Adrenal gland (tissue), 12 donors: ENCODE data around the gene KLHL3. TPM values are rescaled to one million over a fixed set of nuclear protein-coding genes. Genes with fewer than 3 reads are reported as not detected.

Source experiments
- DNase-seq, 7 donors: peaks; one replicate each; pipeline ENCODE4 v3.0.0-alpha.2; 2019 to 2020
- H3K27ac ChIP-seq, 5 donors: fragments of 200-600 bp; sonication (generic) in 4 of 5; 1 replicate in 3 of 5; 2 replicates in 2 of 5; pipeline versions ENCODE4 v1.5.1 to v1.8.0; 2016 to 2020; ENCODE audit warnings: mild to moderate bottlenecking in 1 of 5
- H3K27me3 ChIP-seq: fragments of 200-600 bp; 2 replicates; pipeline ENCODE4 v1.8.0; 2021
- H3K36me3 ChIP-seq, 2 donors: fragments of 200-600 bp; replicated peaks in 1 of 2; 1 replicate in 1 of 2; 2 replicates in 1 of 2; pipeline versions ENCODE4 v1.5.1 to v1.8.0; 2018 to 2022
- H3K4me1 ChIP-seq, 2 donors: fragments of 200-600 bp; replicated peaks in 1 of 2; 1 replicate in 1 of 2; 2 replicates in 1 of 2; pipeline versions ENCODE4 v1.5.1 to v1.8.0; 2018 to 2021
- H3K4me3 ChIP-seq, 4 donors: fragments of 200-600 bp; sonication (generic) in 3 of 4; one replicate each; pipeline ENCODE4 v1.5.1; 2016 to 2018
- H3K9me3 ChIP-seq, 3 donors: fragments of 200-600 bp; sonication (generic) in 1 of 3; replicated peaks in 1 of 3; 1 replicate in 2 of 3; 2 replicates in 1 of 3; pipeline versions ENCODE4 v1.5.1 to v1.8.0; 2016 to 2021
- CTCF ChIP-seq, 6 experiments: fragments of 450-650 bp in 4 of 6; fragments of 200-600 bp in 2 of 6; sonication (generic) in 1 of 6; IDR thresholded peaks; 1 replicate in 5 of 6; 2 replicates in 1 of 6; pipeline versions ENCODE4 v1.5.1 to v1.8.0; 2016 to 2021; ENCODE audit warnings: antibody characterized with exemption in 6 of 6, mild to moderate bottlenecking in 2 of 6, moderate library complexity in 1 of 6
- POLR2A ChIP-seq, 2 donors: fragments of 450-650 bp; IDR thresholded peaks; one replicate each; pipeline ENCODE4 v1.6.1; 2017; ENCODE audit warnings: antibody characterized with exemption in 2 of 2, mild to moderate bottlenecking in 2 of 2, moderate library complexity in 1 of 2
- WGBS, 4 donors: extraction: QIAGEN DNeasy Blood & Tissue Kit in 2 of 4; methylation state at CpG; one replicate each; pipeline versions ENCODE4 v1.1.5 to v1.1.7; 2013 to 2017; 5-methylcytosine and 5-hydroxymethylcytosine counted together
- intact Hi-C, 2 donors: fragments of 100-400 bp; cut with DNase I; formaldehyde crosslinking; loops; one replicate each; pipeline versions ENCODE4 v1.14.1 to v1.15.0; 2022 to 2023
- polyA plus RNA-seq, 3 donors: library from polyadenylated mRNA; stranded (reverse); fragments of 200-250 nt in 2 of 3; fragments of 350-450 nt in 1 of 3; fragmentation: Illumina TruSeq in 1 of 3; extraction: RNeasy Lipid Tissue Mini Kit (QIAGEN cat#74804) in 1 of 3; gene quantifications; one replicate each; pipeline ENCODE4 v1.2.3, GENCODE V29; 2013 to 2014
- total RNA-seq, 9 donors: library from RNA; depleted of rRNA in 4 of 9; stranded (reverse); fragments of >200 nt in 4 of 9; fragments of 120-200 nt in 1 of 9; fragmentation: NEBNext Ultra II Directional in 1 of 9; extraction: Animal tissue kit (Norgen Biotek cat#: 25700) in 1 of 9; gene quantifications; one replicate each; pipeline versions ENCODE4 v1.1.0 to v1.2.4, GENCODE V29; 2013 to 2023
- donor health status: healthy with polysubstance abuse.
- donor health status: Bipolar disorder and iron deficiency.
- donor health status: DM: yes; HTN: yes; CAD: no.
- donor health status: DM: no; HTN: no; CAD: no.
- donor health status: DM: no; HTN: no; CAD: no.
- donor health status: DM: yes; HTN: yes; CAD: no.

KLHL3 gene
- total and polyA plus RNA-seq, 12 donors = 3.1 to 28.6 (median 13.4) TPM

- H3K27me3 ChIP-seq = no peaks in the 10 kb centered on the region
- no peaks in the 10 kb centered on the region for H3K36me3 ChIP-seq
- WGBS, 4 donors = 67 to 86% (median 79%) methylated on average over 8 to 10 of the region's 10 CpGs
- no peak for TF ChIP-seq POLR2A (IDR thresholded peaks at IDR 0.05)
- TF ChIP-seq CTCF (IDR thresholded peaks at IDR 0.05) = no peak
- DNase-seq = no peak
- H3K9me3 ChIP-seq = no peaks in the 10 kb centered on the region
- peaks cover 17 to 22% of the 10 kb centered on the region in 2 donors for H3K4me1 ChIP-seq
- H3K4me3 ChIP-seq = no peak overlapping the region
- intact Hi-C loops = no loop called here
- H3K27ac ChIP-seq = peak overlapping the region in 2 of 5 donors; percentile 7 to 69
Observed at GRCh38 chr5:137630216-137630971, 105.5 kb downstream of the KLHL3 start.

DNA sequence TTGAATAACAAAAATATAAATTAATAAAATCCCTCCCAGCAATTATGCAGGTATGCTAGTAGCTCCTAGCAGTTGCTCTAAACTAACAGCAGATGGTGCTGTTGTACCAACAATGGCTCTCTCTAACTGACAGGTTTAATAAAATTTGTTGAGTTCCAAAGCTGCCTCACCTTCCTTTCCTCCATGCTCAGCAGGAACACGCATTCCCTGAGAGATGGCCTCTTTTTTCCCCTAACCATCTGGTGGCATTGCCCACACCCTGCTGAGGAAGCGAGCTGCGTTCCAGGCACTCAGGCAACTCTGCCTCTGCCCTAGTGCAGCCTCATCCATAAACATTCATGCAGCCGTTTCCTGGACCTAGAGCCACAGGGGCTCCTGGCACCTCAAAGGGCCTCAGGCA, 106.2 kb downstream of the KLHL3 start:
- peak in 4 of 7 donors; percentile 30 to 46 (median 35) for DNase-seq
- H3K4me1 ChIP-seq = peaks cover 17 to 19% of the 10 kb centered on the region in 2 donors
- TF ChIP-seq POLR2A (IDR thresholded peaks at IDR 0.05) = no peak
- peak; percentile 93 to 98 (median 95) for TF ChIP-seq CTCF (IDR thresholded peaks at IDR 0.05)
- WGBS, 4 donors = 6 to 23% (median 17%) methylated on average over 3 to 4 of the region's 4 CpGs
- no peaks in the 10 kb centered on the region for H3K36me3 ChIP-seq
- intact Hi-C loops = loop anchor here (5.0 kb wide), 1 partner anchor 113 kb away; no protein-coding TSS in a partner anchor
- H3K9me3 ChIP-seq = no peaks in the 10 kb centered on the region
- H3K27ac ChIP-seq = no peak overlapping the region
- H3K4me3 ChIP-seq = no peak overlapping the region
- H3K27me3 ChIP-seq = no peaks in the 10 kb centered on the region

DNA sequence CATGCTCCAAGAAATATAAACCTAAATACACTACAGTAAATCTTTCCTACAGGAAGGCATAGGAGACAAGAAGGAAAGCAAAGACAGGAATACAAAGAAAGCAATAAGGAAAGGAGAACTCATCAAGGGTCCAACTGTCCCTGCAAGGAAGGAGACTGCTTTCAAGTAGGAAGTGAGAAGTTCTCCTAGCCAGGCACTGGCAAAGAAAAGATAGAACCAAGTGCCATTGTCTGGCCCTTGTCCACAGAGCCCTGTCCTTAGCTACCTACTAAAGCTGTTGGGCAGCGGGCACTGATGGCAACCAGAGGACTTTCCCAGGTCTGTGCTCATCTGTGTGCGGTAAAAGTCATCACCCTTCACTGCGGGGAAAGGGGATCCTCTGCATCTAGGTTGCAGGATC, 108.2 kb downstream of the KLHL3 start:
- 88 to 98% (median 94%) methylated on average over 2 to 3 of the region's 3 CpGs; no CpG with 5 or more reads in 1 of the 4 donors for WGBS, 4 donors
- intact Hi-C loops = loop anchor here (5.0 kb wide), 1 partner anchor 115 kb away; no protein-coding TSS in a partner anchor
- H3K4me3 ChIP-seq = no peak overlapping the region
- DNase-seq = no peak
- H3K27me3 ChIP-seq = no peaks in the 10 kb centered on the region
- no peaks in the 10 kb centered on the region for H3K36me3 ChIP-seq
- TF ChIP-seq POLR2A (IDR thresholded peaks at IDR 0.05) (no peak), CTCF (IDR thresholded peaks at IDR 0.05) (no peak)
- H3K4me1 ChIP-seq = peaks cover 21 to 26% of the 10 kb centered on the region in 2 donors
- H3K9me3 ChIP-seq = no peaks in the 10 kb centered on the region
- H3K27ac ChIP-seq = no peak overlapping the region

GRCh38 chr5:137627293-137627692, 108.6 kb downstream of the KLHL3 start:
- DNase-seq = no peak
- Histone ChIP-seq H3K27ac (no peak overlapping the region), H3K4me1 (peaks cover 25 to 30% of the 10 kb centered on the region in 2 donors), H3K27me3 (no peaks in the 10 kb centered on the region), H3K4me3 (no peak overlapping the region), H3K36me3 (no peaks in the 10 kb centered on the region), H3K9me3 (no peaks in the 10 kb centered on the region)
- no peak for TF ChIP-seq POLR2A (IDR thresholded peaks at IDR 0.05)
- TF ChIP-seq CTCF (IDR thresholded peaks at IDR 0.05) = no peak
- WGBS, 4 donors = 50 to 63% (median 51%) methylated on average over 3 of the region's 3 CpGs
- intact Hi-C loops = loop anchor here (5.0 kb wide), 1 partner anchor 115 kb away; no protein-coding TSS in a partner anchor
